Endothelial cell of umbilical vein (primary cell): ENCODE results near the gene PRSS57. TPM values are rescaled to one million over a fixed set of nuclear protein-coding genes. Genes with fewer than 3 reads are reported as not detected.

ENCODE experiments used
- BruUV-seq: library from RNA; stranded (reverse); fragments of 400-500 nt; replicated peaks from 2 replicates; lab custom pipeline; 2021; lab: Mats Ljungman, UMichigan
- CTCF ChIA-PET: fragments of 300-600, 350-600 bp; sonication (Branson Sonifier 250); formaldehyde crosslinking; loops from one replicate; lab custom pipeline; 2021; ENCODE audit warnings: antibody characterized with exemption, inconsistent platforms; lab: Charles Lee
- POLR2A ChIA-PET: fragments of 300-600, 350-600 bp; sonication (Branson Sonifier 250); formaldehyde crosslinking; loops from one replicate; lab custom pipeline; 2021; ENCODE audit warnings: antibody characterized with exemption, inconsistent platforms; lab: Charles Lee
- DNase-seq: peaks from one replicate; pipeline ENCODE4 v3.0.0-alpha.2; 2011; ENCODE audit warnings: low read depth, low spot score
- FAIRE-seq: peaks from 2 replicates; lab custom pipeline; 2011; peaks lifted over from hg19 to GRCh38; lab: Jason Lieb, UNC
- H2AFZ ChIP-seq: 2 replicates; pipeline ENCODE4 v1.6.0; 2012; ENCODE audit warnings: low read depth, low read length, control low read depth, inconsistent platforms
- H3K27ac ChIP-seq: 2 replicates; pipeline ENCODE4 v1.5.1; 2011; ENCODE audit warnings: low read depth, mild to moderate bottlenecking, control low read depth, low read length, moderate library complexity; ENCODE audit not compliant: insufficient read depth
- H3K27me3 ChIP-seq, 2 experiments: 2 replicates each; pipeline versions ENCODE4 v1.6.0 to v1.6.1; 2011; ENCODE audit warnings: low read length in 2 of 2, mixed read lengths in 1 of 2; ENCODE audit not compliant: control insufficient read depth in 2 of 2, insufficient read depth in 2 of 2
- H3K36me3 ChIP-seq, 2 experiments: 2 replicates in 1 of 2; 3 replicates in 1 of 2; pipeline ENCODE4 v1.5.1; 2011; ENCODE audit warnings: low read length in 2 of 2, mild to moderate bottlenecking in 1 of 2, moderate library complexity in 1 of 2; ENCODE audit not compliant: control insufficient read depth in 2 of 2, insufficient read depth in 2 of 2; ENCODE audit errors: extremely low read depth in 1 of 2
- H3K4me1 ChIP-seq: 3 replicates; pipeline ENCODE4 v1.5.1; 2011; ENCODE audit warnings: mild to moderate bottlenecking, low read length; ENCODE audit not compliant: control insufficient read depth, insufficient read depth; ENCODE audit errors: extremely low read depth
- H3K4me2 ChIP-seq: 2 replicates; pipeline ENCODE4 v1.6.1; 2011; ENCODE audit warnings: low read length, control low read depth, mixed read lengths; ENCODE audit not compliant: insufficient read depth
- H3K4me3 ChIP-seq, 3 experiments: fragments of 200-600 bp in 1 of 3; sonication (generic), shearing (Covaris generic) in 1 of 3; replicated peaks in 1 of 3; 2 replicates each; pipeline ENCODE4 v1.5.1; 2011 to 2016; ENCODE audit warnings: control low read depth in 3 of 3, low read length in 3 of 3, mild to moderate bottlenecking in 2 of 3, inconsistent platforms in 1 of 3, low read depth in 1 of 3, moderate library complexity in 1 of 3; ENCODE audit not compliant: insufficient read depth in 1 of 3
- H3K79me2 ChIP-seq: 2 replicates; pipeline ENCODE4 v1.6.0; 2012; ENCODE audit warnings: low read length, inconsistent platforms; ENCODE audit not compliant: control insufficient read depth, insufficient read depth
- H3K9ac ChIP-seq: replicated peaks from 2 replicates; pipeline ENCODE3; 2011; ENCODE audit warnings: low read length, control low read depth; ENCODE audit not compliant: insufficient read depth; ENCODE audit errors: extremely low read depth
- H3K9me1 ChIP-seq: replicated peaks from 3 replicates; pipeline ENCODE4 v1.6.0; 2011; ENCODE audit warnings: mild to moderate bottlenecking, low read length; ENCODE audit not compliant: control insufficient read depth, insufficient read depth; ENCODE audit errors: extremely low read depth
- H3K9me3 ChIP-seq: replicated peaks from 2 replicates; pipeline ENCODE4 v1.5.1; 2012; ENCODE audit warnings: low read length, inconsistent platforms; ENCODE audit not compliant: control insufficient read depth, insufficient read depth
- H4K20me1 ChIP-seq: replicated peaks from 2 replicates; pipeline ENCODE3; 2011; ENCODE audit warnings: mild to moderate bottlenecking, low read length; ENCODE audit not compliant: control insufficient read depth, insufficient read depth; ENCODE audit errors: extremely low read depth
- EZH2 ChIP-seq: IDR thresholded peaks from 2 replicates; pipeline ENCODE4 v1.6.1; 2012; ENCODE audit warnings: borderline replicate concordance, low read depth, mild to moderate bottlenecking, moderate library complexity, low read length, inconsistent platforms; ENCODE audit not compliant: severe bottlenecking
- FOS ChIP-seq: IDR thresholded peaks from 2 replicates; pipeline ENCODE4 v1.6.1; 2011; ENCODE audit warnings: mild to moderate bottlenecking, low read length, moderate library complexity, borderline replicate concordance; ENCODE audit not compliant: insufficient read depth
- GATA2 ChIP-seq: IDR thresholded peaks from 2 replicates; pipeline ENCODE4 v1.7.0; 2011; ENCODE audit warnings: low read depth, mild to moderate bottlenecking, moderate library complexity, mixed read lengths, low read length; ENCODE audit not compliant: insufficient read length, insufficient read depth
- JUN ChIP-seq: IDR thresholded peaks from 2 replicates; pipeline ENCODE4 v1.6.1; 2011; ENCODE audit warnings: borderline replicate concordance, low read depth; ENCODE audit not compliant: insufficient read length, insufficient read depth
- MAX ChIP-seq: IDR thresholded peaks from 2 replicates; pipeline ENCODE4 v1.6.1; 2011; ENCODE audit not compliant: insufficient read depth, insufficient read length
- MYC ChIP-seq: IDR thresholded peaks from one replicate; pipeline ENCODE4 v1.6.1; 2011; ENCODE audit warnings: mild to moderate bottlenecking, low read depth, low read length
- POLR2A ChIP-seq: IDR thresholded peaks from 2 replicates; pipeline ENCODE4 v1.6.1; 2012; ENCODE audit warnings: low read depth, mild to moderate bottlenecking, control low read depth, low read length
- POLR2AphosphoS5 ChIP-seq: IDR thresholded peaks from 2 replicates; pipeline ENCODE4 v1.6.1; 2012; ENCODE audit warnings: low read depth, mild to moderate bottlenecking, control low read depth, low read length, moderate library complexity; ENCODE audit not compliant: insufficient read depth
- dilution Hi-C: fragments of 300-500 bp; cut with MboI; formaldehyde crosslinking; loops from one replicate; pipeline ENCODE4 v1.15.0; 2019; ENCODE audit warnings: low sequenced_read_pairs; ENCODE audit not compliant: extremely low pct_ligation_motif_present
- intact Hi-C: fragments of 100-400 bp; cut with micrococcal nuclease; formaldehyde crosslinking; loops from one replicate; pipeline ENCODE4 v1.10.0; 2022
- polyA plus RNA-seq, 4 experiments: library from polyadenylated mRNA; depleted of rRNA in 3 of 4; stranded (reverse) in 3 of 4; unstranded in 1 of 4; fragments of >200 nt; gene quantifications; 2 replicates each; pipeline versions ENCODE4 v1.2.1 to v1.2.3, GENCODE V29; 2011 to 2012; ENCODE audit warnings: missing spikeins in 1 of 4
- total RNA-seq: library from RNA; stranded (reverse); gene quantifications from 2 replicates; pipeline ENCODE4 v1.2.3, GENCODE V29; 2021
- TF ChIP-seq, protein P1 (sequence below), 2 donors: IDR thresholded peaks; 1 replicate in 1 of 2; 2 replicates in 1 of 2; pipeline ENCODE4 v1.5.1; 2011; ENCODE audit warnings: low read length in 2 of 2, mild to moderate bottlenecking in 2 of 2, moderate library complexity in 2 of 2, control low read depth in 1 of 2, inconsistent platforms in 1 of 2, low read depth in 1 of 2; ENCODE audit not compliant: insufficient read depth in 1 of 2; ENCODE audit errors: extremely low read depth in 1 of 2

Gene PRSS57
- total and polyA plus RNA-seq, 2 donors (not counting 3 experiments of a cell fraction or from before 2014, with no cell fraction given) = not detected

DNA sequence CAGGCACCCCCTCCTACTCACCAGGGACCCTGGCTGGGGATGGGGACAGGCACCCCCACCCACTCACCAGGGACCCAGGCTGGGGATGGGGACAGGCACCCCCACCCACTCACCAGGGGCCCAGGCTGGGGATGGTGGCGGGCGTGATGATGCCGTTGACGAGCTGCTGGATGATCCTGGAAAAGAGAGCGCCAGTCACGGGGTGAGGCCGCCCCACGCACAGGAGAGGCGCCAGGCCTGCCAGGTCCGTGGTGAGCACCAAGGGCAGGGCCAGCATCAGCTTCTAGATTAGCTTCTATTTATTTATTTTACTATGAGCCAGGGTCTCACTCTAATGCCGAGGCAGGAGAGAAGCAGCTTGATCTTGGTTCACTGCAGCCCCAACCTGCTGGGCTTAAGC lies 45.1 kb downstream of the PRSS57 start:
- intact Hi-C loops (no loop called here), dilution Hi-C loops (no loop called here)
- Histone ChIP-seq H4K20me1 (no peaks in the 10 kb centered on the region), H3K4me2 (no peak overlapping the region), H3K9me3 (no peaks in the 10 kb centered on the region), H3K36me3 (peaks cover 8 to 22% of the 10 kb centered on the region in 2 experiments), H3K9me1 (no peaks in the 10 kb centered on the region), H3K27me3 (no peaks in the 10 kb centered on the region), H3K79me2 (peaks cover 28% of the 10 kb centered on the region), H3K9ac (no peak overlapping the region), H3K27ac (no peak overlapping the region), H3K4me1 (no peaks in the 10 kb centered on the region), H2AFZ (no peak overlapping the region), H3K4me3 (no peak overlapping the region)
- ChIA-PET POLR2A (no interaction called here), CTCF (no interaction called here)
- no TSS peak for BruUV-seq
- TF ChIP-seq, protein P1, sequence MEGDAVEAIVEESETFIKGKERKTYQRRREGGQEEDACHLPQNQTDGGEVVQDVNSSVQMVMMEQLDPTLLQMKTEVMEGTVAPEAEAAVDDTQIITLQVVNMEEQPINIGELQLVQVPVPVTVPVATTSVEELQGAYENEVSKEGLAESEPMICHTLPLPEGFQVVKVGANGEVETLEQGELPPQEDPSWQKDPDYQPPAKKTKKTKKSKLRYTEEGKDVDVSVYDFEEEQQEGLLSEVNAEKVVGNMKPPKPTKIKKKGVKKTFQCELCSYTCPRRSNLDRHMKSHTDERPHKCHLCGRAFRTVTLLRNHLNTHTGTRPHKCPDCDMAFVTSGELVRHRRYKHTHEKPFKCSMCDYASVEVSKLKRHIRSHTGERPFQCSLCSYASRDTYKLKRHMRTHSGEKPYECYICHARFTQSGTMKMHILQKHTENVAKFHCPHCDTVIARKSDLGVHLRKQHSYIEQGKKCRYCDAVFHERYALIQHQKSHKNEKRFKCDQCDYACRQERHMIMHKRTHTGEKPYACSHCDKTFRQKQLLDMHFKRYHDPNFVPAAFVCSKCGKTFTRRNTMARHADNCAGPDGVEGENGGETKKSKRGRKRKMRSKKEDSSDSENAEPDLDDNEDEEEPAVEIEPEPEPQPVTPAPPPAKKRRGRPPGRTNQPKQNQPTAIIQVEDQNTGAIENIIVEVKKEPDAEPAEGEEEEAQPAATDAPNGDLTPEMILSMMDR (IDR thresholded peaks at IDR 0.05; ENCODE audit: extremely low read depth in 1 of 2, insufficient read depth in 1 of 2, low read depth in 1 of 2, low read length in 2 of 2) = no peak
- TF ChIP-seq MAX (no peak), POLR2AphosphoS5 (no peak), GATA2 (no peak), MYC (no peak), FOS (no peak), POLR2A (no peak), JUN (no peak), EZH2 (no peak)
- no peak for DNase-seq
- FAIRE-seq = no peak
